ENCODE measurements around the gene PFDN4.
"Not testable (repeated sequence)": the region's sequence is repeated elsewhere in the genome, so short reads cannot be mapped to it uniquely, and the experiment has no call there.

- not testable (repeated sequence) for TF ChIP-seq CTCF (IDR thresholded peaks at IDR 0.05; ENCODE audit: borderline replicate concordance, extremely low read depth, low read length, poor library complexity, severe bottlenecking); EZH2 (IDR thresholded peaks at IDR 0.05; ENCODE audit: borderline replicate concordance, low read depth, low read length, severe bottlenecking)
These were observed 16.8 kb downstream of the PFDN4 start for GRCh38 chr20:54224642-54225041.
